22Rv1 (cell line): ENCODE measurements around the gene HHIP.

Experiments used
- CTCF ChIP-seq: fragments of 450-650 bp; IDR thresholded peaks from 2 replicates; pipeline ENCODE4 v1.5.1; 2017; ENCODE audit warnings: mild to moderate bottlenecking
- ZFX ChIP-seq: fragments of 450-650 bp; IDR thresholded peaks from 2 replicates; pipeline ENCODE4 v1.6.1; 2017; ENCODE audit warnings: antibody characterized with exemption, borderline replicate concordance

GRCh38 chr4:144670776-144671175 lies 24.8 kb downstream of the HHIP start:
- TF ChIP-seq CTCF, result no peak
- no peak for TF ChIP-seq ZFX
